HepG2 (cell line): ENCODE results near the gene AKAP9.

Experiments used
- ATF2 ChIP-seq: sonication (generic); formaldehyde crosslinking; IDR thresholded peaks from 2 replicates; pipeline ENCODE4 v1.4.0; 2020; ENCODE audit warnings: missing genetic modification reagents
- CEBPB ChIP-seq: IDR thresholded peaks from 2 replicates; pipeline ENCODE4 v1.6.1; 2011; ENCODE audit warnings: low read depth, low read length, improper control_type of control experiment, borderline replicate concordance
- CTCF ChIP-seq: sonication (generic); formaldehyde crosslinking; IDR thresholded peaks from 2 replicates; pipeline ENCODE4 v1.5.0; 2020; ENCODE audit warnings: mild to moderate bottlenecking, missing genetic modification reagents, moderate library complexity
- EP300 ChIP-seq, 3 experiments: sonication (generic) in 1 of 3; formaldehyde crosslinking in 1 of 3; IDR thresholded peaks; 2 replicates each; pipeline versions ENCODE4 v1.5.1 to v1.6.1; 2011 to 2020; ENCODE audit warnings: low read depth in 2 of 3, low read length in 2 of 3, borderline replicate concordance in 1 of 3, improper control_type of control experiment in 1 of 3, mild to moderate bottlenecking in 1 of 3, missing genetic modification reagents in 1 of 3, moderate library complexity in 1 of 3
- MED1 ChIP-seq: sonication (generic); formaldehyde crosslinking; IDR thresholded peaks from 2 replicates; pipeline ENCODE4 v1.4.0; 2020; ENCODE audit warnings: missing genetic modification reagents
- MLX ChIP-seq: IDR thresholded peaks from 2 replicates; pipeline ENCODE4 v1.6.1; 2016
- NBN ChIP-seq: fragments of 450-650 bp; conservative IDR thresholded peaks from 2 replicates; pipeline ENCODE4 v1.6.1; 2017
- PLSCR1 ChIP-seq: sonication (generic); formaldehyde crosslinking; IDR thresholded peaks from 2 replicates; pipeline ENCODE4 v1.5.0; 2020; ENCODE audit warnings: missing genetic modification reagents, mild to moderate bottlenecking, borderline replicate concordance
- TARDBP ChIP-seq: sonication (generic); formaldehyde crosslinking; IDR thresholded peaks from 2 replicates; pipeline ENCODE4 v1.8.0; 2022; ENCODE audit warnings: mild to moderate bottlenecking, missing genetic modification reagents
- TFDP2 ChIP-seq: sonication (generic); formaldehyde crosslinking; IDR thresholded peaks from 2 replicates; pipeline ENCODE4 v1.4.0; 2020; ENCODE audit warnings: missing genetic modification reagents
- ZNF672 ChIP-seq: sonication (generic); formaldehyde crosslinking; IDR thresholded peaks from 2 replicates; pipeline ENCODE4 v1.8.1; 2022; ENCODE audit warnings: missing genetic modification reagents

- no peak for TF ChIP-seq CTCF (CRISPR knock-in tag)
- TF ChIP-seq ZNF672: no peak
- TF ChIP-seq PLSCR1 (CRISPR knock-in tag): no peak
- TF ChIP-seq TARDBP: no peak
- no peak for TF ChIP-seq EP300 (IDR thresholded peaks at IDR 0.05; ENCODE audit: low read depth in 2 of 2, low read length in 2 of 2)
- no peak for TF ChIP-seq EP300 (CRISPR knock-in tag; IDR thresholded peaks at IDR 0.05; ENCODE audit: borderline replicate concordance)
- TF ChIP-seq CEBPB: no peak
- TF ChIP-seq MLX (CRISPR knock-in tag): no peak
- no peak for TF ChIP-seq NBN
- no peak for TF ChIP-seq MED1 (CRISPR knock-in tag)
- TF ChIP-seq ATF2 (CRISPR knock-in tag): no peak
- TF ChIP-seq TFDP2: no peak
Measured at GRCh38 chr7:92057375-92057774, 116.7 kb downstream of the AKAP9 start.
